Neural cell (in vitro differentiated cells): Measurements from ENCODE around the gene LTA4H.

Experiments used
- CTCF ChIP-seq: fragments of 450-650 bp; IDR thresholded peaks from 2 replicates; pipeline ENCODE4 v1.5.1; 2014; ENCODE audit warnings: antibody characterized with exemption, mild to moderate bottlenecking, moderate library complexity; ENCODE audit not compliant: poor library complexity, severe bottlenecking
- EP300 ChIP-seq: fragments of 450-650 bp; conservative IDR thresholded peaks from 2 replicates; pipeline ENCODE4 v1.6.1; 2014; ENCODE audit warnings: antibody characterized with exemption, mild to moderate bottlenecking, moderate library complexity; ENCODE audit not compliant: poor library complexity, severe bottlenecking
- EZH2 ChIP-seq: fragments of 200-600, 300-800 bp; shearing (Covaris generic), sonication (generic); IDR thresholded peaks from 2 replicates; pipeline ENCODE4 v1.6.1; 2014; ENCODE audit warnings: antibody characterized with exemption, low read length, borderline replicate concordance, mild to moderate bottlenecking; ENCODE audit not compliant: insufficient read depth, poor library complexity, severe bottlenecking
- MXI1 ChIP-seq: fragments of 450-650 bp; conservative IDR thresholded peaks from 2 replicates; pipeline ENCODE4 v1.6.1; 2014; ENCODE audit warnings: antibody characterized with exemption, mild to moderate bottlenecking; ENCODE audit not compliant: poor library complexity, severe bottlenecking
- POLR2AphosphoS5 ChIP-seq: IDR thresholded peaks from 2 replicates; pipeline ENCODE4 v1.6.1; 2012
- RAD21 ChIP-seq: fragments of 450-650 bp; conservative IDR thresholded peaks from 2 replicates; pipeline ENCODE4 v1.6.1; 2014; ENCODE audit warnings: antibody characterized with exemption, mild to moderate bottlenecking, moderate library complexity
- REST ChIP-seq: IDR thresholded peaks from 2 replicates; pipeline ENCODE4 v1.6.1; 2012; ENCODE audit warnings: borderline replicate concordance
- SMC3 ChIP-seq: fragments of 450-650 bp; conservative IDR thresholded peaks from 2 replicates; pipeline ENCODE4 v1.6.1; 2014; ENCODE audit warnings: antibody characterized with exemption, mild to moderate bottlenecking, moderate library complexity; ENCODE audit not compliant: poor library complexity
- TAF1 ChIP-seq: IDR thresholded peaks from 2 replicates; pipeline ENCODE4 v1.6.1; 2012; ENCODE audit warnings: low read depth

- TF ChIP-seq POLR2AphosphoS5 (no peak), EZH2 (no peak), CTCF (no peak), REST (no peak), TAF1 (no peak), EP300 (no peak), SMC3 (no peak), MXI1 (no peak), RAD21 (no peak)
These were observed 29.6 kb upstream of the LTA4H start for GRCh38 chr12:96064966-96065365.
